Gastroesophageal sphincter (tissue), 4 donors: ENCODE measurements around the gene COBLL1. TPM values are rescaled to one million over a fixed set of nuclear protein-coding genes. Genes with fewer than 3 reads are reported as not detected.

Experiments
- ATAC-seq: fragments of 150-250 bp; one replicate; pipeline ENCODE4 v1.9.1; 2016; ENCODE audit warnings: mild to moderate bottlenecking, moderate library complexity
- H3K27ac ChIP-seq, 4 donors: fragments of 200-600 bp; sonication (generic) in 3 of 4; 1 replicate in 3 of 4; 2 replicates in 1 of 4; pipeline ENCODE4 v1.5.1; 2016 to 2019
- H3K27me3 ChIP-seq: fragments of 200-600 bp; sonication (generic); one replicate; pipeline ENCODE4 v1.5.1; 2019
- H3K36me3 ChIP-seq, 2 donors: fragments of 200-600 bp; sonication (generic); one replicate each; pipeline ENCODE4 v1.5.1; 2019; ENCODE audit warnings: control low read depth in 1 of 2
- H3K4me1 ChIP-seq, 3 donors: fragments of 200-600 bp; sonication (generic); 1 replicate in 2 of 3; 2 replicates in 1 of 3; pipeline ENCODE4 v1.5.1; 2016 to 2019; ENCODE audit warnings: control low read depth in 2 of 3
- H3K4me3 ChIP-seq, 2 donors: fragments of 200-600 bp; sonication (generic); one replicate each; pipeline ENCODE4 v1.5.1; 2019; ENCODE audit warnings: mild to moderate bottlenecking in 1 of 2, moderate library complexity in 1 of 2
- H3K9me3 ChIP-seq, 3 donors: fragments of 200-600 bp; sonication (generic); one replicate each; pipeline ENCODE4 v1.5.1; 2017 to 2019; ENCODE audit warnings: control low read depth in 2 of 3
- CTCF ChIP-seq, 4 experiments: fragments of 200-600 bp in 2 of 4; fragments of 450-650 bp in 2 of 4; sonication (generic) in 1 of 4; IDR thresholded peaks; one replicate each; pipeline ENCODE4 v1.5.1; 2017 to 2019; ENCODE audit warnings: antibody characterized with exemption in 4 of 4, mild to moderate bottlenecking in 2 of 4, moderate library complexity in 2 of 4
- EP300 ChIP-seq: sonication (generic); formaldehyde crosslinking; IDR thresholded peaks from one replicate; pipeline ENCODE4 v1.6.1; 2017; ENCODE audit warnings: antibody characterized with exemption, mild to moderate bottlenecking
- POLR2A ChIP-seq, 2 donors: fragments of 450-650 bp; IDR thresholded peaks; one replicate each; pipeline ENCODE4 v1.6.1; 2017; ENCODE audit warnings: antibody characterized with exemption in 2 of 2, mild to moderate bottlenecking in 2 of 2, moderate library complexity in 1 of 2
- POLR2AphosphoS5 ChIP-seq: sonication (generic); formaldehyde crosslinking; IDR thresholded peaks from one replicate; pipeline ENCODE4 v1.6.1; 2017; ENCODE audit warnings: antibody characterized with exemption
- WGBS, 2 donors: methylation state at CpG; one replicate each; pipeline ENCODE4 v1.1.5; 2018; ENCODE audit warnings: low coverage in 1 of 2; 5-methylcytosine and 5-hydroxymethylcytosine counted together
- total RNA-seq, 4 donors: library from RNA; depleted of rRNA; stranded (reverse); fragments of >200 nt; gene quantifications; one replicate each; pipeline ENCODE4 v1.1.0, GENCODE V29; 2016

Gene COBLL1
- total RNA-seq, 4 donors from 2014 or later = 25.7 to 71.6 (median 56.6) TPM

DNA sequence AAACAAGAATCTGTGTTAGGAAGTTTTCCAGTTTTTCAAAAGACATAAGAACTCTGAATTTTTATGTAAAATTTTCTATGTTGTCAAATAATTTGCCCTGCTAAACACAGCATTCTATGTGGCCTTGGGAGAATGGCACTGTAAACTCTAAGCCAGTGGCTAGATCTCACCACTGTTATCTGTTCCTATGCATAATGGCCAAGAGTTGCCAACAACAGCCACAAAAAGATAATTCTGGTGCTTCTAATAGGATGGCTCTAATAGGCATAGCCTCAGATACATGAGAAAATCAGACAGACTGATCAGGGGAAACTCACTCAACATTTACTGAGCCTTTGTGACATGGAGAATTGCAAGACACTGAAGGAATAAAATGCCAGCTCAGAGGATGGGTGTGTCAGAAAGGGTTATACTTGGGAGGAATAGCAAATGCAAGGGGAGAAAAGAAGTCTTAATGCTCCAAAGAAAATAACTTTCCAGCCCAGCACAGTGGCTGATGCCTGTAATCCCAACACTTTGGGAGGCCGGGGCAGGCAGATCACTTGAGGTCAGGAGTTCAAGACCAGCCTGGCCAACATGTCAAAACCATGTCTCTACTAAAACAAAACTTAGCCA lies 63.7 kb downstream of the COBLL1 start:
- H3K4me3 ChIP-seq = no peak overlapping the region
- WGBS, 2 donors = no CpG with 5 or more reads among the region's 1 CpG
- H3K4me1 ChIP-seq = peaks cover 4 to 51% (median 9%) of the 10 kb centered on the region in 3 donors
- H3K36me3 ChIP-seq = no peaks in the 10 kb centered on the region
- no peak for ATAC-seq
- H3K27ac ChIP-seq = no peak overlapping the region
- no peaks in the 10 kb centered on the region for H3K9me3 ChIP-seq
- H3K27me3 ChIP-seq = no peaks in the 10 kb centered on the region
- no peak for TF ChIP-seq EP300
- no peak for TF ChIP-seq POLR2A (IDR thresholded peaks at IDR 0.05)
- TF ChIP-seq CTCF (IDR thresholded peaks at IDR 0.05) = no peak
- no peak for TF ChIP-seq POLR2AphosphoS5

DNA sequence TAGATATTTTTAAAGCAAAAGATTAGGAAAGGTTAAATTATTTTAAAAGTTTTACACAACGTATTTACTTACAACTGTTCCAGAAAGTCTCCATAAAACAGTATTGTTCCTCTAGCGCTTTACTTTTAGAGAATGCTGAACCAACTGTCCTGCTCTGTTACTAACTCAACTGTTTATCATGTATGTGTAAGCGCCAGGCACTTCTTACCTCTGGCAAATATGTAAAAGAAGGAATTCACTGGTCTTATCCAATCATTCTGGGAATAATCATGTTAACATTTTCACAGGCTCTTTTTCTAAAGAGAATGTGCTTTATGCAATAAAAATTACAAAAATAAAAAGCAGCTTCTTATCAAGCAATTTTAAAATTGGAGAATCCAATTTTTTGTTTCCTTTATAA lies 68.0 kb downstream of the COBLL1 start:
- no peak for TF ChIP-seq POLR2A (IDR thresholded peaks at IDR 0.05)
- no peak for ATAC-seq
- H3K27ac ChIP-seq = no peak overlapping the region
- H3K27me3 ChIP-seq = no peaks in the 10 kb centered on the region
- no peak overlapping the region for H3K4me3 ChIP-seq
- H3K4me1 ChIP-seq = peaks cover 0 to 11% (median 0%) of the 10 kb centered on the region in 3 donors
- H3K36me3 ChIP-seq = no peaks in the 10 kb centered on the region
- 83 to 87% methylated on average over 3 of the region's 3 CpGs for WGBS, 2 donors
- no peaks in the 10 kb centered on the region for H3K9me3 ChIP-seq

DNA sequence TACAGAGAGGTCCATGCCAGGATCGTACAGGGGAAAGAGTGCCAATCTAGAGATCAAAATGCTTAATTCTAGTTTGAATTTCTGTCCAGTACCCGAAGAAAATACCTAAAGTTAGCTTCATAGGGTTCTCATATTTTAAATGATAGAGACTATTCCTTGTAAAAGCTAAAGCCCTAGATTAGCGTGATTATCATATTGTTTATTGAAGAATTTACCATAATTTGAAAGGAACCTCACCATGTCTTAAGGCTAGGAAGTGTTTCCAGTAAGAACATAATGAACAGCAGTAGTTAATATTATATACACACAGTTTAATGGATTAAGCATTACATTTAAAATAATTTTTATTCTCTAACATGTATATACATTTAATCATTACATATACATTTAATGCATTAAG lies 68.5 kb downstream of the COBLL1 start:
- no peak for ATAC-seq
- Histone ChIP-seq H3K27ac (no peak overlapping the region), H3K4me3 (no peak overlapping the region), H3K27me3 (no peaks in the 10 kb centered on the region), H3K36me3 (no peaks in the 10 kb centered on the region), H3K4me1 (peaks cover 0 to 8% (median 0%) of the 10 kb centered on the region in 3 donors), H3K9me3 (no peaks in the 10 kb centered on the region)
- 91% methylated on average over 3 of the region's 3 CpGs for WGBS, 2 donors
- TF ChIP-seq POLR2AphosphoS5 = no peak
- no peak for TF ChIP-seq CTCF (IDR thresholded peaks at IDR 0.05)
- no peak for TF ChIP-seq EP300
- TF ChIP-seq POLR2A (IDR thresholded peaks at IDR 0.05) = no peak

DNA sequence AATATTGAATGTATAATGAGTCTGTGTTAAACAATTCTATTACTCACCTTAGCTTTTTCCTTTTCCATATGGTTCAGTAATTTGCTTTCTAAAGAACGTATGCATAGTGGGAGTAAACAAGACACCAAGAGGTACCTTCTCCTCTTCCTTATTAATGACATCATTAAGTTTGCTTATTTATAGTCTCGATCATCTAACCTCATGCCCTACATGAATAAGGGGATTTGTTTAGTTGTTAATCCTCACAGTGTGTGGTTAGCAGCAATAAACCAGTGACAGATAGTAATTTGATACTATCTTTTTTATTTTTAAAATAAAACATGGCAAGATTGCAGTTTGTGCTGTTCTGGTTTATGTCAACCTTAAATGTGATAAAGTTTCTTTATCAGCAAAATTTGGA lies 69.7 kb downstream of the COBLL1 start:
- TF ChIP-seq POLR2A (IDR thresholded peaks at IDR 0.05) (no peak), EP300 (no peak), CTCF (IDR thresholded peaks at IDR 0.05) (no peak), POLR2AphosphoS5 (no peak)
- H3K27me3 ChIP-seq = no peaks in the 10 kb centered on the region
- H3K27ac ChIP-seq = no peak overlapping the region
- ATAC-seq = no peak
- H3K4me3 ChIP-seq = no peak overlapping the region
- H3K4me1 ChIP-seq = peaks cover 0 to 9% (median 0%) of the 10 kb centered on the region in 3 donors
- no peaks in the 10 kb centered on the region for H3K9me3 ChIP-seq
- 64% methylated on average over 2 of the region's 2 CpGs for WGBS, 2 donors
- H3K36me3 ChIP-seq = no peaks in the 10 kb centered on the region

DNA sequence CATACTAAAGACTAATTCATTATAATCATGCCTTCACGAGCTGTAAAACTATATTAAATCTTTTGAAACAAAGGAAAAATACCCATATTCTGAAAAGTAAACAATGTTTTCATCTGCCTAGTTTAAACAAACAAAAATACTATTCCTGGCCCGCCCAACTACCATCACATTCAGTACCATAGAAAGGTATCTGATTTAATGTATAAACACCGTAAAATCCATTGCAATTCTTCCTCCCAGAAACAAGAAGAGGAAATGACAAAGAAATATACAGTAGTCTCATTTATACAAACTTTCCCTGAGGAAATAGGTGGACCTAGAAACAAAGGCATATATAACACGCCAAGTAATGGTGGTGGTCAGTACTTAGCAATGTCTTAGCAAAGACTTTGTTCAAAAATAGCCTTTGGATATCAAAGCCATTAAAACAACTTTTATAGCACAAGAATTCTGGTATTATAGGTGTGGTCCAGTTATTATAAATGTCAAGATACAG lies 71.2 kb downstream of the COBLL1 start:
- no peak overlapping the region for H3K27ac ChIP-seq
- no peaks in the 10 kb centered on the region for H3K36me3 ChIP-seq
- no peak for TF ChIP-seq POLR2AphosphoS5
- no peak for TF ChIP-seq CTCF (IDR thresholded peaks at IDR 0.05)
- TF ChIP-seq EP300 = no peak
- TF ChIP-seq POLR2A (IDR thresholded peaks at IDR 0.05) = no peak
- WGBS, 2 donors = 92 to 98% methylated on average over 4 of the region's 4 CpGs
- no peak for ATAC-seq
- H3K27me3 ChIP-seq = no peaks in the 10 kb centered on the region
- H3K9me3 ChIP-seq = no peaks in the 10 kb centered on the region
- no peak overlapping the region for H3K4me3 ChIP-seq
- peaks cover 0 to 9% (median 0%) of the 10 kb centered on the region in 3 donors for H3K4me1 ChIP-seq
